Posterior cingulate gyrus (tissue), 11 donors: ENCODE data around the gene CACNA1G.
A peak's percentile ranks its signal among the peaks of the same experiment; 100 is the strongest.

Experiments used
- DNase-seq, 10 donors: peaks; one replicate each; pipeline versions ENCODE4 v3.0.0 to v3.0.0-alpha.2; 2020 to 2021; ENCODE audit warnings: mixed read lengths in 3 of 10
- intact Hi-C: fragments of 100-400 bp; cut with DNase I; formaldehyde crosslinking; loops from one replicate; pipeline ENCODE4 v1.15.1; 2023

Gene CACNA1G

DNA sequence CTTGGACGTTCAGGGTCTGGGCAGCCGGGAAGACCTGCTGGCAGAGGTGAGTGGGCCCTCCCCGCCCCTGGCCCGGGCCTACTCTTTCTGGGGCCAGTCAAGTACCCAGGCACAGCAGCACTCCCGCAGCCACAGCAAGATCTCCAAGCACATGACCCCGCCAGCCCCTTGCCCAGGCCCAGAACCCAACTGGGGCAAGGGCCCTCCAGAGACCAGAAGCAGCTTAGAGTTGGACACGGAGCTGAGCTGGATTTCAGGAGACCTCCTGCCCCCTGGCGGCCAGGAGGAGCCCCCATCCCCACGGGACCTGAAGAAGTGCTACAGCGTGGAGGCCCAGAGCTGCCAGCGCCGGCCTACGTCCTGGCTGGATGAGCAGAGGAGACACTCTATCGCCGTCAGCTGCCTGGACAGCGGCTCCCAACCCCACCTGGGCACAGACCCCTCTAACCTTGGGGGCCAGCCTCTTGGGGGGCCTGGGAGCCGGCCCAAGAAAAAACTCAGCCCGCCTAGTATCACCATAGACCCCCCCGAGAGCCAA is 65.6 kb downstream of the CACNA1G start:
- intact Hi-C loops = loop anchor here (1.0 to 5.0 kb wide), 3 partner anchors 71 to 144 kb away; partner anchors contain the start of gene SPATA20
- DNase-seq = peak in 7 of 10 donors; percentile 50 to 94 (median 56)

DNA sequence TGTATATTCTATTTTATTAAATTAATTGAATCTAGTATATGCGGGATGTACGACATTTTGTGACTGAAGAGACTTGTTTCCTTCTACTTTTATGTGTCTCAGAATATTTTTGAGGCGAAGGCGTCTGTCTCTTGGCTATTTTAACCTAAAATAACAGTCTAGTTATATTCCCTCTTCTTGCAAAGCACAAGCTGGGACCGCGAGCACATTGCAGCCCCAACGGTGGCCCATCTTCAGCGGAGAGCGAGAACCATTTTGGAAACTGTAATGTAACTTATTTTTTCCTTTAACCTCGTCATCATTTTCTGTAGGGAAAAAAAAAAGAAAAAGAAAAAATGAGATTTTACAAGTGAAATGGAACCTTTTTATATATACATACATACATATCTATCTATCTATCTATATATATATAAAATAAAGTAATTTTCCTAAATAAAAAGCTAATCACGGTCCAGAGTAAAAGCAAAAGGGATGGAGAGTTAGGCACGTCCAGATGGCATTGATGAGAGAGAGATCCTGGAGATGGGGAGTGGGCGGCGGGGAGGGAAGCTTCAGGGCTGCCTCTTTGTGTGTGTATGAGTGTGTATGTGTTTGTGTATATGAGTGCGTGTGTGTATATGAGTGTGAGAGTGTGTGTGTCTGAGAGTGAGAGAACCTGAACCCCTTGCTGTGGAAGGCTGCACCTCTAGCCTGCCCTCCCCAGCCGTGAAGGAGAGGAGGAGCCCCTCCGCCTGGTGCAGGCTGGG is 66.7 kb downstream of the CACNA1G start:
- DNase-seq = peak in 2 of 10 donors; percentile 14 to 79
- intact Hi-C loops = loop anchor here (2.0 to 5.0 kb wide), 2 partner anchors 70 to 80 kb away; partner anchors contain the start of gene SPATA20

DNA sequence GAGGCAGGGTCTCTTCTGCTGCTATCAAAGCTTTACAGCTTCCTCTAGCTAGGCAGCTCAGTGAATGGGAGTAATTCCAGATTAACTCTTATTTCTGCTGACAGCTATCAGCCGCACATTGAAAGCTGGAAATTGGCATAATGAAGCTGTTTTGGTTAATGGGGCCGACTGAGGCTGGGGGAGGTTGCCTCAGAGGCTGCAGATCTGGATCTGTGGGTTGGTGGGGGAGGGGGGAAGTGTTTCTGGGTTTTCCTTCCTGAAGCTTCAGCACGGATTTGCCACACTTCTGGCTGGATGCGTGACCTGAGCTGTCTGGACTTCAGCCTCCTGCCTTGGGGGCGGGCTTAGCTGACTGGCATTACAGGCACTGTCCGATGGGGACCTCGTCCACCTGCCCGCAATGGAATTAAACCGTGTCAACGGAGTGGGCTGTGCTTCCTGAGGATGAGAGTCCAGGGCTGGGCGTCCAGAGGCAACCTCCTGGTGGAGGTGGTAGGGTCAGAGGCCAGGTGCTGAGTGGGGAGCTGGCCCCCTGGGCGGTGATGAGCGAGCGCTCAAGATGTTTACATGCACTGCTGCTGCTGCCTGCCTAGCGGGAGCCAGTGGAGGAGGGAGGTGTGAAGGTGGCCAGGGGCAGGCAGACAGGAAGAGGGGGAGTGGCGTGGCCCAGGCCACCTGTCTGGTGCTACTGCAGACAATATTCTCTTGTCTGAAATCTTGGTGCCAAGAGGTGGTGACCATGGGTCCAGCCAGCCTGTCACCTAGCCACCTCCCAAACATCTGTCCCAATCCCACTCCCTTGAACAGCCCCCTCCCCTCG is 67.5 kb downstream of the CACNA1G start:
- peak in 1 of 10 donors; percentile 72 for DNase-seq
- intact Hi-C loops = loop anchor here (2.0 to 5.0 kb wide), 2 partner anchors 69 to 81 kb away; partner anchors contain the start of gene SPATA20

DNA sequence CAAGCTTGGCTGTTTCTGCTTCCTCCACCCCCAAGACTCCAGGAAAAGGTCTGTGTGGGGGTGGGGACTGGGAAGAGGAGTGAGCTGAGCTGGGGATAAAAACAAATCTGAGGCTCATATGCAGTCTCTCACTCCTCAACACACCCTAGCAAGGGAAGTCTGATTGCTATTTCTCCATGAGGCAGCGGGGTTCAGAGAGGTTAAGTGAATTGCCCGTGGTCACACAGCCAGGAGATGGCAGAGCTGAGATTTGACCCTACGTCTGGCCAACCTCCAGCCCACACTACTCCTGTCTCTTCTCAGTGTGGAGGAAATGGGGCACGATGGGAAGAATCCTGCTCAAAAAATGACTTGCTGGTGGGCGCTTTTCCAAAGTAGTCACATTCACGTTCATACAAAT is 69.4 kb downstream of the CACNA1G start:
- intact Hi-C loops = loop anchor here (5.0 kb wide), 1 partner anchor 67 kb away; no protein-coding TSS in a partner anchor
- DNase-seq = peak in 1 of 10 donors; percentile 5

DNA sequence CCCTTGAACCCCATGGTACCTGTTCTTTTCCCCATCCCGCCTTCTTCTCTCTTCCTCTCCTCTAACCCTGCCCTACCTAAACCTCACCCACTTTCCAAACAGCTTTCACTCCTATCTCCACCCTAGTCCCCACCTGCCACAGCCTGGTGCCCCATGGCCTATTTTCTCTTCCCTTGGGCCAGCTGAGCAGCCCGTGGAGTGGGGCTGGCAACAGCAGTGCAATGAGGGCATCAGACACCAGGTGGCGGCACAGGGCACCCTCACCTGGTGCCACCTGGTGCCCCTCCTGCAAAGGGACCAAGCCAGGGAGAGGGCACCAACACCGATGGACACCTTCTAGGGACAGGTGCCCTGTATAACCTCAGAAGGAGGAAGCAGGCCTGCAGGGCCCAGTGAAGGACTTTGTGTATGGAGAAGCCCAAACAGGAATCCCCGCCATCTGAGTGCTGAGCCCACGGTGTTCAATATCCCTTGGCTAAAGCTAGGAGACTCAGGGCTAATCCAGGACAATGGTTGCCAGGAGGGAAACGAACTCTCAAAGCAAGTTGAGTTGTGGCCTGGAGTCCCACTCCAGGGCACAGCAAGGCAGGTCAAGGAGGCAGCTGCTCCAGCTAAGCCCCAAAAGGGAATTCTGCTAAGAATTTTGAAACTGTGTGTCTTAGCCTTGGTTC is 70.1 kb downstream of the CACNA1G start:
- DNase-seq = peak in 3 of 10 donors; percentile 69 to 83 (median 74)
- intact Hi-C loops = no loop called here

DNA sequence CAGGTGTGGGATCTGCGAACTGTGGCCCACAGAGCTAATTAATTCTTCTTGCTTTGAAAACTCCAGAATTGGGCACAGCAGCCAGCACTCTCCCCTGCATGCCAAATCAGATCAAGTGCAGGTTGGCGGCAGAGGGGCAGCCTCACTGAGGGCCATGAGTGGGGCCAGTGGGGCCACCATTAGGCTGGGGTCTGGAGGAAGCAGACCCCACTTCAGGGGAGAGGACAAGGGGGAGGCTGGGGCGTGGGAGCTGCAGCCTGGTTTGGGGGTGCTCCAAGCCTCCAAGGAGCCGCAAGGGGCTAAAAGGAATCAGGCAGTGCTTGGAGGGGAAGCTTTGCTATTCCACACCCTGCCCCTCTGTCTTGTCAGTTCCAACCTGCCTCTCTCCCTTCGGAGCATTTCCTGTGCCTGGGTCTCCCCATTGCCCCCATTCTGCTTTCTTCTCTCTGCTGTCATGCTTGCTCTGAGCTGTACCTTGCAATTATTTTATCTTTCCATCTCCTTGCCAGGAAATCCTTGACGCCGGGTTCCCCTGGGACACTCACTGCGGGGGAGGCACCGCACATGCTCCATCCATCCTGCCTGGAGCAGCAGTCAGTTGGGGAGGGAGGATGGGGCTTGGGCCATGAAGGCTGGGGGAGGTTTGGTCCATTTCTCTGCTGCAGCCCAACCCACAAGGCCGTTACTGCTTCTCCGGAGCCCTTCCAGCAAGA is 70.8 kb downstream of the CACNA1G start:
- peak in 5 of 10 donors; percentile 45 to 93 (median 85) for DNase-seq
- intact Hi-C loops = no loop called here

DNA sequence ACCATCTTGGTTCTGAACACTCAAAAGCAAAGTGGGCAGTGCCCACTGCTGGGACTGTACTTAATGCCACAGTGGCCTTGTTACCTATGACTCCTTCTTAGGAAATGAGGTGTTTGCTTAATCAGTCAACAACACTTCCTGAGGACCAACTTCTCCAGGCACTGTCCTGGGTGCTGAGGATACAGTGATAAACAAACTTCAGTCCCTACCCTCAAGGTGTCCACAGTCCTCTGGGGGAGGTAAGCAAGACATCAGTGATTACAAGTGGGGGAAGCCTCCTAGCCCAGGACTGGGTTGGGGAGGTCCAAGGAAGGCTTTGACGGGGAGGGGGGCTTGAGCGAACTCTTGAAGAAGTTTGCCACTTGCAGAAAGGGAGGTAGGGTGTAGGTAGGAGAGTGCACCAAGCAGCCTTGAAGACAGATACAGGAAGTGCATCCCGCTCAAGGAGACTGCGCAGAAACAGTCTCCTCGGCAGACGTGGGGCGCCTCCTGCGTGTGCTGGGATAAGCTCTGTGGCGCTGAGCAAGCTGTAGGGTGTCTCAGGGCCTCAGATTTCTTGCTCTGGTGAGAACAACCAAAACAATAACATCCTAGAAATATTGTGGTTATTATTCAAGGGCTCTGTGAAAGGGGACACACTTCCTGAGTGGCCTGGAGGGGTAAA is 71.5 kb downstream of the CACNA1G start:
- intact Hi-C loops = no loop called here
- DNase-seq = peak in 3 of 10 donors; percentile 28 to 47 (median 34)

DNA sequence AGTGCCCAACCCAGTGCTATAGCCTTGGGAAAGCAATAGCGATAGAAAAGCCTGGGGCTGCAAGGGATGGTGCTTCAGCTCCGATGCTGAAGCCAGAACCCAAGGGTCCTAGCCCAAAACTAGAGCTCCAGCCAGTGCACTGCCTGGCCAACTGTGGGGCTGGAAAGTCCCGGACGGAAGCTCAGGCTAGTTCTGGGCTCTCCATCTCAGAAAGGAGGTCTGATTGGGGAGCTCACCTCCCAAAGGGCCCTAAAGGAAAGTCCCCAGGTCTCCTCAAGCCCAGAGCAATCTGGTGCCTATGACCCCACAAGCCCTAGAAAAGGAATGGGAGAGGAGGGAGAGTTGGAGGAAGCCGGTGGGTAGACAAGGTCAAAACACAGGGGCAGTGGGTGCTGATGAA is 72.1 kb downstream of the CACNA1G start:
- peak in 2 of 10 donors; percentile 27 to 35 for DNase-seq
- intact Hi-C loops = no loop called here

DNA sequence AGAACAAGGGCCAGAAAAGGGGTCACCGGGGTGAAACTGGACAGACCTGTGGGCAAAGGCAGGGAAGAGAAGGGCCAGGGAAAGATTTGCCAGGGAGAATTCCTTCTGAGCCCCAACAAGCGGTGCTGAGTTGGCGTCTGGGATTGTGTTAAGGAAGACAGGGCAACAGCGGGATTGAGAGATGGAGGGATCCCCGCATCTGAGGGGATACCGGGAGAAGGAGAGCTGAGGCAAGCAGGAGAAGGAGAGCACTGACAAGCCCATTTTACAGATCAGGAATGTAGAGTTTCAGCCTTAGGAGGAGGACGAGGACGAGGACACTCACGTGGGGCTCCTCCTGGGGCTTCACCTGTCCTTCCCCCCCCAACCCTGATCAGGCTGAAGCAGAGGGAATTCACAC is 73.2 kb downstream of the CACNA1G start:
- DNase-seq = peak in 3 of 10 donors; percentile 15 to 43 (median 35)
- intact Hi-C loops = no loop called here

DNA sequence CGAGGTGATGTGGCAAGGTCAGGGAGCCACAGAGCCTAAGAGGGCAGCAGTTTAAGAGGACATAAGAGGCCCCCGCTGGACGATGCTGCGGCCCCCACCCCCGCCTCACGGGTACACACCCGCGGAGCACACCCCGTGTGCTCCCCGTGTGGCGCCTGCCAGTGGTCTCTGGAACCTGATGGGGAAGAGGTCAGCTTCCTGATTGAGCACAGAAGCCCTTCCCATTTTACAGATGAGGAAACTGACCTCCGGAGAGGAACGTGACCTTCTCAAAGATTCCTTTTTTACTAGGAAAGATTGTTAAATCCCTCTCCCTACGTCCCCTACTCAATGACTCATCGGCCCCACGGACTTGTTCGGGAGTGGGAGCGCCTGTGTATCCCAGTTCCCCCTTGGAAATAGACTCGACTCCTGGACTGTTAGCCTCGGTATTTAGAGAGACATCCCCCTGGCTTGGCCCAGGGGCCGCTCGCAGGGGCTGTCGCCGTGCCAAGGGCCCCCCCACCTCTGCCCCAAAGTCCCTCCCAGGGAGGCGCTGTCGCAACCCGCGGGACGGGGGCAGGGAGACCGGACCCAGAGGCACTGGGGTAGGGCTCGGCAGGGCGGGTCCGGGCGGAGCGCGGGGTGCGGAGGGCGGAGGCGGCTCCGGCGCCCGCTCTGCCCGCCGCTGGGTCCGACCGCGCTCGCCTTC is 73.9 kb downstream of the CACNA1G start, which contains the start of gene ABCC3:
Gene ABCC3, plus strand, starts transcription at position 658 of the 691 bp plus-strand sequence. CDS start 56 bp downstream, outside the sequence.
- DNase-seq = peak in 3 of 10 donors; percentile 53 to 74 (median 73)
- intact Hi-C loops = no loop called here

DNA sequence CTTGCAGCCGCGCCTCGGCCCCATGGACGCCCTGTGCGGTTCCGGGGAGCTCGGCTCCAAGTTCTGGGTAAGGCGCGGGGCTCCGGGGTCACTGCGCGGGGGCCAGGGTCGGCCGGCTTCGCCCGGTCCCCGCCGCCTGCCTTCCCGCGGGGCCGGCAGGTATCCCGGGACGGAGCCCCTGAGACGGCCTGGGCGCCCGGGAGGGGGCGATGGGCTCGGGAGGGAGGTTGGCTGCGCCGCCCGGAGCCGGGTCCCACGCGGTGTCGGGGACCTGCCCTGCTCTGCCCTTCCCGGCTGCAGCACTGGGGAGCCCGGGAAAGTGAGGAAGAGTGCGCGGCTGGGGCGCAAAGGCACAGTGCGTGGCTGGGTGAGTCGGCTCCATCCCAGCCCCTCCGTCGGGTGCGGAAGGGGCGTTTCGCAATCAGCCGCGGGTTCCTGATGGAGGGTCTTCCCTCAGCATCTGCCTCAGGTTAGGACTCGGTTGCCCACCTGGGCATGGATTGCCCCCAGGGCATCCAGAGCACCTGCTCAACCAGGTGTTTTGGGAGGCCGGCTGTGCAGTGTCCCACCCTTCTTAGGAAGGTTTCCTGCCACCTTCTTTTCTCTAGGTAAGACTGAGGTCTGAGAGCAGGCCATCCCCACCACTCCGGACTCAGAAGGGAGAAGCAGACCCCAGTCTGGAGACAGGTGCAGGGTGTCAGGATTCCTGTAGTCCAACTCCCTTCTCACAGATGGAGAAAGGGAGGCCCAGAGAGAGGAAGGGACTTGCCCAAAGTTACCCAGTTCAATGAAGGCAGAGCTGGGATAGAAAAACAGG is 74.6 kb downstream of the CACNA1G start:
- intact Hi-C loops = no loop called here
- peak in 2 of 10 donors; percentile 67 for DNase-seq

DNA sequence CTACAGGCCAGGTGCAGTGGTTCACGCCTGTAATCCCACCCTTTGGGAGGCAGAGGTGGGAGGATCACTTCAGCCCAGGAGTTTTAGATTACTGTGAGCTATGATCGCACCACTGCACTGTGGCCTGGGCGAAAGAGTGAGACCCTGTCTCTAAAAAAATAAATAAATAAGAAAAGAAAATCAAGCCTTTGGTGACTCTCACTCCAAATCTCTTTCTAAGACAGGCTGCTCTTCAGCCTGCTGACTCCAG is 75.1 kb downstream of the CACNA1G start:
- intact Hi-C loops = no loop called here
- DNase-seq = peak in 2 of 10 donors; percentile 12 to 25

DNA sequence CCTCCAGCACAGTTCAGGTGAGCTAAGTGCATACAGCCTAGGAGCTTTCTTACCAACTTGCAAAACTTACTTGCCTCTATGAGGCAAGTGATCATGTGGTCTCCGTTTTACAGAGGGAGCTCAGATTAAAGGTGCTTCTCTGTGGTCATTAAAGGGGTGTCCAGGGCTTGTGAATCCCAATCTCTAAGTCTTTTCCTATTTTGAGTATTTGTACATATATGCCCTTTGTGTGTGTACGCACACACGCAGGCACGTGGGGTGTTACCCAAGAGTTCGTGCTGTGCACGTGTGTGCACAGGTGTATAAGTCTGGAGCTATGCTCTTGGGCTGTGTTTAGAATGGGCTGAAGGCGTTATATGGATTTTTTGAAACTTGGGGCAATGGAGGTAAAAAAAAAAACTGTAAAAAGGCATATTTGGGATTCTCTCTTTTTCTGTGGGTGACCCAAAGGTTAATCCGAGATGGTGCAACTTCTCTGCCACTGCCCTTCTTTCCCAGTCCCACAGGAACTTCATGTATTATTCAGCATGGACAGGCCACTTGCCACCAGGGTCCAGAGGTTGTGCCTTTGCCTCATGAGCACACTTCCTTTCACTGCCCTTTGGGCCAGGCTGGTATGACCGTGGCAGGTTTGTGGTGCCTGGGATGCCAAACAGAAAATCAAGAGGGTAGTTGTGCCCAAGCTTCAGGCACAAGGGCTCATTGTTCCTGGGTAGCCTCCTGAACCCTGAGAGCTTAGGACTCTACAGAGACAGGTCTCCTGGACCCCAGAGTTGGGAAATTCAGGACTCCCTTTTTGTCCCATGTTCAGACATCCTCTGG is 75.7 kb downstream of the CACNA1G start:
- intact Hi-C loops = no loop called here
- peak in 2 of 10 donors; percentile 7 to 28 for DNase-seq

DNA sequence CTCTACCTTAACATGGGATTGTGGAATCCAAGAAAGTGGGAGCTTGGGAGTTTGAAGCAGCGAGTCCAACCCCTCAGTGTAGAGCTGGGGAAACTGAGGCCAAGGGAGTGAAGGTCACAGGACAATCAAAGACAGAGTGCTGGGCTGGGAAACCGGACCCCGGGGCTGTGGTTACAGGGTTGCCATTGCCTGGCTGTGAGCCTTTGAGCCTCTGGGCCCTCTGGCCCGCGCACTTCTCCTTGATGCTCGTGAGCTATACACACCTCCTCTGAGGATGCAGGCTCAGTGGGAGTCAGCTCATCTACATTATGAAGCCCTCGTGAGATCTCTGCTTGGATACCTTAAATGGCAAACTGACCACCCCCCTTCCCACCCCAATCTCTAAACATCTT is 76.3 kb downstream of the CACNA1G start:
- intact Hi-C loops = no loop called here
- peak in 3 of 10 donors; percentile 11 to 76 (median 43) for DNase-seq

DNA sequence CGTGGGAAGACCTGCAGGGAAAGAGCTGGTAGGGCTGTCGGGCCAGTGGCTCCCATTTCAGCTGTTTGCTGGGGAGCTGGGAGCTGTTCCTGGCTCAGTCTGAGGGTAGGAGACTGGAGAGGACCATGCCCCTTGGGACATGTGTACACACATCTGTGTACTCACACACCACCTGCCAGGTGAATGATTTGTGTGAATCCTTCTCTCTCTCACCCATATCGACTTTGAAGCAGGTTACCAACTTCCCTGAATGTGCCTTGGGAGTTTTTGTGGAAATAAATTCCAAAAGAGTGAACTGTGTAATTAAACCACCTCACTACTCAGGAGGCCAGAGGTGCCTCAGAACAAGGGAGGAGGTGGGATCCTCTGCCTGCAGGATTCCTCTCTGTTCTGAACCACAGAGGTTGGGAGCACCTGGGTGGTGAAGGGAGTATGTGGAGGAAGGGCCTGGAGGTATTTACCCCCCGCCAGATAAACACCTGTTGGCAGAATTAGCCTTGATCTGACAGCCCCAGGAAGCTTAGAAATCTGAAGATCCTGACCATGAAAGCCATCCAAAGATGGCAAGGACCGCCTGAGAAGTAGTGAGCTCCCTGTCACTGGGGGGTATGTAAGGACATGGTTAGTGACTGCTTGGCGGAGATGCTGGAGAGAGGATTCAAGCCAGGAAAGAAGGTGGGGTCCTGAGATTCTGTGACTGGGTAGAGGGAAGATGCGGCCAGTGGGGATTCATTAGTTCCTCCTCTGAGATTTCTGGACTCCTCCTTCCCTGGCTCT is 77.5 kb downstream of the CACNA1G start:
- intact Hi-C loops = no loop called here
- DNase-seq = peak in 3 of 10 donors; percentile 7 to 43 (median 16)

DNA sequence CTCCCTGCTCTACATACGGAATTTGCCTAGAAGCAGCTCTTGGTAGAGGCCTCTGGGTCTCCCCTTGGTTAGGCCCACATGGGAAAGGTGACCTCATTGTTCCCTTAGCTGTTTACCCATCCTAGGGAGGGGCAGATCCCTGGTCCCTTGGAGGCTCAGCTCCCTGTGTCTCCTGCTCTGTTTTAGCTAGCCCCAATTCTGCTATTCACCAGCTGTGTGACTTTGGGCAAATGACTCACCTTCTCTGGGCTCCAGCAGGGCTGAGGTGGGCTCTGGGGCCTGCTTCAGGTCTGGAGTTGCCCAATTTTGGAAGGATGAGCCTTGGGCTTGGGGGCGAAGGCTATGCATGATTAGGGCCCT is 78.1 kb downstream of the CACNA1G start:
- DNase-seq = no peak
- intact Hi-C loops = no loop called here
